ENCODE measurements around the gene UGT8. TPM values are rescaled to one million over a fixed set of nuclear protein-coding genes. Genes with fewer than 3 reads are reported as not detected.

The UGT8 gene
- total RNA-seq, 1 donor from 2014 or later: 6.4 TPM

- Histone ChIP-seq H3K4me3 (ENCODE audit: insufficient read depth, low read depth, low read length) (no peak overlapping the region), H3K36me3 (ENCODE audit: insufficient read depth, low read length) (no peaks in the 10 kb centered on the region), H4K20me1 (ENCODE audit: insufficient read depth, low read length) (no peaks in the 10 kb centered on the region), H3K27ac (ENCODE audit: low read depth, low read length) (no peak overlapping the region), H2AFZ (ENCODE audit: low read depth, low read length) (no peak overlapping the region), H3K9ac (ENCODE audit: low read length) (no peak overlapping the region), H3K79me2 (ENCODE audit: insufficient read depth, low read length) (no peaks in the 10 kb centered on the region), H3K9me3 (ENCODE audit: insufficient read depth, low read depth, low read length) (no peaks in the 10 kb centered on the region), H3K4me2 (ENCODE audit: low read length) (no peak overlapping the region), H3K4me1 (ENCODE audit: insufficient read depth, low read length) (peaks cover 4% of the 10 kb centered on the region), H3K27me3 (ENCODE audit: insufficient read depth, low read length) (no peaks in the 10 kb centered on the region)
- Mint-ChIP-seq H3K9me3 (ENCODE audit: unreplicated experiment) (no peaks in the 10 kb centered on the region), H3K36me3 (ENCODE audit: low read depth, unreplicated experiment) (no peaks in the 10 kb centered on the region), H3K4me1 (ENCODE audit: low read depth, unreplicated experiment) (peaks cover 15% of the 10 kb centered on the region), H3K27me3 (ENCODE audit: low read depth, unreplicated experiment) (no peaks in the 10 kb centered on the region), H3K4me3 (ENCODE audit: unreplicated experiment) (no peak overlapping the region), H3K27ac (ENCODE audit: unreplicated experiment) (peak overlapping the region; percentile 66)
- DNase-seq (ENCODE audit: low read depth): peak; percentile 68
- no peak for TF ChIP-seq EZH2 (IDR thresholded peaks at IDR 0.05; ENCODE audit: insufficient read depth, low read length)
- TF ChIP-seq, protein P1, sequence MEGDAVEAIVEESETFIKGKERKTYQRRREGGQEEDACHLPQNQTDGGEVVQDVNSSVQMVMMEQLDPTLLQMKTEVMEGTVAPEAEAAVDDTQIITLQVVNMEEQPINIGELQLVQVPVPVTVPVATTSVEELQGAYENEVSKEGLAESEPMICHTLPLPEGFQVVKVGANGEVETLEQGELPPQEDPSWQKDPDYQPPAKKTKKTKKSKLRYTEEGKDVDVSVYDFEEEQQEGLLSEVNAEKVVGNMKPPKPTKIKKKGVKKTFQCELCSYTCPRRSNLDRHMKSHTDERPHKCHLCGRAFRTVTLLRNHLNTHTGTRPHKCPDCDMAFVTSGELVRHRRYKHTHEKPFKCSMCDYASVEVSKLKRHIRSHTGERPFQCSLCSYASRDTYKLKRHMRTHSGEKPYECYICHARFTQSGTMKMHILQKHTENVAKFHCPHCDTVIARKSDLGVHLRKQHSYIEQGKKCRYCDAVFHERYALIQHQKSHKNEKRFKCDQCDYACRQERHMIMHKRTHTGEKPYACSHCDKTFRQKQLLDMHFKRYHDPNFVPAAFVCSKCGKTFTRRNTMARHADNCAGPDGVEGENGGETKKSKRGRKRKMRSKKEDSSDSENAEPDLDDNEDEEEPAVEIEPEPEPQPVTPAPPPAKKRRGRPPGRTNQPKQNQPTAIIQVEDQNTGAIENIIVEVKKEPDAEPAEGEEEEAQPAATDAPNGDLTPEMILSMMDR (IDR thresholded peaks at IDR 0.05; ENCODE audit: insufficient read depth, low read depth, low read length): no peak
- no peak for FAIRE-seq
Observed at GRCh38 chr4:114563536-114564315, 34.9 kb upstream of the UGT8 start.

GRCh38 chr4:114577386-114577785 lies 21.2 kb upstream of the UGT8 start:
- H3K36me3 Mint-ChIP-seq (ENCODE audit: low read depth, unreplicated experiment): no peaks in the 10 kb centered on the region

More at GRCh38 chr4:114577386-114577785, 21.2 kb upstream of the UGT8 start:
- Mint-ChIP-seq H3K4me3 (ENCODE audit: unreplicated experiment) (no peak overlapping the region), H3K27me3 (ENCODE audit: low read depth, unreplicated experiment) (no peaks in the 10 kb centered on the region), H3K4me1 (ENCODE audit: low read depth, unreplicated experiment) (no peaks in the 10 kb centered on the region), H3K9me3 (ENCODE audit: unreplicated experiment) (peaks cover 24% of the 10 kb centered on the region), H3K27ac (ENCODE audit: unreplicated experiment) (no peak overlapping the region)
- Histone ChIP-seq H3K4me2 (ENCODE audit: low read length) (no peak overlapping the region), H2AFZ (ENCODE audit: low read depth, low read length) (no peak overlapping the region), H3K79me2 (ENCODE audit: insufficient read depth, low read length) (no peaks in the 10 kb centered on the region), H3K4me3 (ENCODE audit: insufficient read depth, low read depth, low read length) (no peak overlapping the region), H4K20me1 (ENCODE audit: insufficient read depth, low read length) (no peaks in the 10 kb centered on the region), H3K27ac (ENCODE audit: low read depth, low read length) (no peak overlapping the region), H3K4me1 (ENCODE audit: insufficient read depth, low read length) (no peaks in the 10 kb centered on the region), H3K9me3 (ENCODE audit: insufficient read depth, low read depth, low read length) (no peaks in the 10 kb centered on the region), H3K9ac (ENCODE audit: low read length) (no peak overlapping the region), H3K27me3 (ENCODE audit: insufficient read depth, low read length) (no peaks in the 10 kb centered on the region), H3K36me3 (ENCODE audit: insufficient read depth, low read length) (no peaks in the 10 kb centered on the region)
- TF ChIP-seq, protein P1 (IDR thresholded peaks at IDR 0.05; ENCODE audit: insufficient read depth, low read depth, low read length): no peak
- TF ChIP-seq EZH2 (IDR thresholded peaks at IDR 0.05; ENCODE audit: insufficient read depth, low read length): no peak
- DNase-seq (ENCODE audit: low read depth) (no peak), FAIRE-seq (no peak)

Data from astrocyte (in vitro differentiated cells and primary cell).